Testis (tissue), 2 donors: ENCODE measurements around the gene CACNA2D3.

Source experiments
- CTCF ChIP-seq, 3 experiments: fragments of 450-650 bp in 2 of 3; fragments of 200-600 bp in 1 of 3; sonication (generic) in 1 of 3; IDR thresholded peaks; one replicate each; pipeline ENCODE4 v1.5.1; 2016 to 2019; ENCODE audit warnings: antibody characterized with exemption in 3 of 3, mild to moderate bottlenecking in 2 of 3, moderate library complexity in 1 of 3
- POLR2A ChIP-seq: fragments of 450-650 bp; IDR thresholded peaks from one replicate; pipeline ENCODE4 v1.6.1; 2017; ENCODE audit warnings: antibody characterized with exemption, mild to moderate bottlenecking, moderate library complexity

GRCh38 chr3:54780336-54780735 is 658.0 kb downstream of the CACNA2D3 start:
- TF ChIP-seq POLR2A: no peak
- TF ChIP-seq CTCF (IDR thresholded peaks at IDR 0.05): no peak
